HG03439 (cell line): Measurements from ENCODE around the gene PTGER4.
"Not testable (repeated sequence)": the region's sequence is repeated elsewhere in the genome, so short reads cannot be mapped to it uniquely, and the experiment has no call there.

Experiments
- ATAC-seq: cut with Tn5 transposase; IDR thresholded peaks from one replicate; pipeline ENCODE4 v1.9.1; 2021; ENCODE audit warnings: mild to moderate bottlenecking, moderate library complexity; ENCODE audit not compliant: unreplicated experiment

The PTGER4 gene

GRCh38 chr5:40688996-40689395 is 9.3 kb downstream of the PTGER4 start:
- ATAC-seq = no peak

GRCh38 chr5:40689438-40689837 is 9.7 kb downstream of the PTGER4 start:
- ATAC-seq = peak; percentile 51

- no peak for ATAC-seq
Observed at GRCh38 chr5:40690267-40690666, 10.6 kb downstream of the PTGER4 start.

- no peak for ATAC-seq
Observed at GRCh38 chr5:40691894-40692293, 12.2 kb downstream of the PTGER4 start.

GRCh38 chr5:40694433-40694832 is 14.7 kb downstream of the PTGER4 start:
- ATAC-seq = no peak

GRCh38 chr5:40700116-40700782 is 20.5 kb downstream of the PTGER4 start:
- ATAC-seq = no peak

- ATAC-seq = not testable (repeated sequence)
Observed at GRCh38 chr5:40702027-40702426, 22.3 kb downstream of the PTGER4 start.

- ATAC-seq = not testable (repeated sequence)
Observed at GRCh38 chr5:40705484-40705883, 25.8 kb downstream of the PTGER4 start.

- ATAC-seq = not testable (repeated sequence)
Observed at GRCh38 chr5:40710575-40710974, 30.9 kb downstream of the PTGER4 start.

GRCh38 chr5:40714001-40714400 is 34.3 kb downstream of the PTGER4 start:
- no peak for ATAC-seq

GRCh38 chr5:40716000-40716399 is 36.3 kb downstream of the PTGER4 start:
- ATAC-seq = no peak

- ATAC-seq = no peak
Observed at GRCh38 chr5:40716590-40716989, 36.9 kb downstream of the PTGER4 start.

GRCh38 chr5:40717281-40717680 is 37.6 kb downstream of the PTGER4 start:
- no peak for ATAC-seq

GRCh38 chr5:40720069-40720468 is 40.4 kb downstream of the PTGER4 start:
- no peak for ATAC-seq

GRCh38 chr5:40722497-40722911 is 42.8 kb downstream of the PTGER4 start:
- ATAC-seq = not testable (repeated sequence)

- ATAC-seq = no peak
Observed at GRCh38 chr5:40733434-40733833, 53.7 kb downstream of the PTGER4 start.

GRCh38 chr5:40733879-40734563 is 54.3 kb downstream of the PTGER4 start:
- ATAC-seq = no peak

- ATAC-seq = no peak
Observed at GRCh38 chr5:40734986-40735385, 55.3 kb downstream of the PTGER4 start.

GRCh38 chr5:40735609-40736008 is 55.9 kb downstream of the PTGER4 start:
- ATAC-seq = no peak

- ATAC-seq = peak; percentile 65
Observed at GRCh38 chr5:40736103-40736875, 56.6 kb downstream of the PTGER4 start.

- no peak for ATAC-seq
Observed at GRCh38 chr5:40738502-40738901, 58.8 kb downstream of the PTGER4 start.
